Limb (tissue), 2 donors: ENCODE measurements around the gene MYL10.
"Not testable (repeated sequence)": the region's sequence is repeated elsewhere in the genome, so short reads cannot be mapped to it uniquely, and the experiment has no call there.

Experiments
- DNase-seq, 2 donors: peaks; one replicate each; pipeline ENCODE4 v3.0.0-alpha.2; 2016; ENCODE audit errors: extremely low spot score in 2 of 2

MYL10 gene

GRCh38 chr7:101618916-101619315 is 10.2 kb downstream of the MYL10 start:
- no peak for DNase-seq

- DNase-seq, result no peak
These were observed 10.8 kb downstream of the MYL10 start for GRCh38 chr7:101618207-101618839.

GRCh38 chr7:101617451-101618206 is 11.5 kb downstream of the MYL10 start:
- no peak for DNase-seq

- no peak for DNase-seq
These were observed 13.7 kb downstream of the MYL10 start for GRCh38 chr7:101615446-101615845.

GRCh38 chr7:101614939-101615302 is 14.2 kb downstream of the MYL10 start:
- DNase-seq, result no peak

- DNase-seq, result no peak
These were observed 14.8 kb downstream of the MYL10 start for GRCh38 chr7:101614098-101614938.

GRCh38 chr7:101612885-101613515 is 16.1 kb downstream of the MYL10 start:
- no peak for DNase-seq

GRCh38 chr7:101608772-101609713 is 20.1 kb downstream of the MYL10 start:
- DNase-seq, result no peak

GRCh38 chr7:101606498-101606923 is 22.6 kb downstream of the MYL10 start:
- no peak for DNase-seq

GRCh38 chr7:101605611-101606497 is 23.2 kb downstream of the MYL10 start:
- no peak for DNase-seq

GRCh38 chr7:101604934-101605332 is 24.2 kb downstream of the MYL10 start:
- DNase-seq, result not testable (repeated sequence)

- no peak for DNase-seq
These were observed 24.7 kb downstream of the MYL10 start for GRCh38 chr7:101604331-101604933.

- DNase-seq, result peak; percentile 78 to 89
These were observed 26.4 kb downstream of the MYL10 start for GRCh38 chr7:101602484-101603241.

- DNase-seq, result no peak
These were observed 27.0 kb downstream of the MYL10 start for GRCh38 chr7:101602082-101602481.

- DNase-seq, result no peak
These were observed 29.3 kb downstream of the MYL10 start for GRCh38 chr7:101599787-101600186.

- peak in 1 of 2 donors; percentile 38 for DNase-seq
These were observed 29.9 kb downstream of the MYL10 start for GRCh38 chr7:101598986-101599771.

GRCh38 chr7:101598422-101598985 is 30.6 kb downstream of the MYL10 start:
- DNase-seq, result peak in 1 of 2 donors; percentile 81
